SHP77 (cell line): ENCODE data around the gene ADAMTSL3.

Experiments used
- DNase-seq, 2 experiments: peaks; one replicate each; lab custom pipeline; 2025; lab: John Stamatoyannopoulos, UW

Gene ADAMTSL3

DNA sequence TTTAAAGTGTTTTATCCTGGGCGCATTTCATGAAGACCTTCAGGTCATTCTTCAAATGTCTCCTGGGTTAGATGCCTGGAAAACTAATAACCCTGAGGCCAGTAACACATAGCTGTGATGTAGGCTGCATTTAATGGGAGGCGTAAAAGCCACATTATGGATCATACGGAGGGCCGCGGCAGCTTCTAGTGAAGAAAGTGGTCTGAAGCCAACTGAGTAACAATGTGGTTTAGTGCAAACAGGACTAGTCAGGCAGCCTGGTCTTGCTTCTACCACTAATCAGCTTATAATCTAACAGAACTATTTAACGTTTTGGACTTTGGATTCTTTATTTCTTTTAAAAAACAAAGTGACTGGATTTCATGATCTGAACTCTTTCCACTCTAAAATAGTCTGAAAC is 54.4 kb downstream of the ADAMTSL3 start:
- DNase-seq = no peak

DNA sequence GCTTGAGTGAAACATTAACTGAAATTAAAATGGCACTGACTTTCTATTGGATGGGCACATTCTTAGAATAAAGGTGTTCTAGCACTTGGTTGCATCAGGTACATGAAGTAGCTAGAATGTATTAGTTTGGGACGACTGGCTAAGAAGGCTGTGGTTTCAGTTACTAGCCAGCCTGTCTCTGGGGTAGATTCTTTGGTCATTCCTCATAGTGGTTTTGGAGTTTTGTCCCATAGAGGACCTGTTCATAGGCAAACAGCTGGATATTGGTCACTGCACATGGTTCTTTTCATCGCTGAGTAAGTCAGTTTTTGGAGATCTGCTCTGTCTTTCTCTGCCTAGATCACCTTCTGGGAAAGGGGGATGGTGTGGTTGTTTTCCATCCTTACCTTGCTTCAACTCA is 55.3 kb downstream of the ADAMTSL3 start:
- DNase-seq = no peak

DNA sequence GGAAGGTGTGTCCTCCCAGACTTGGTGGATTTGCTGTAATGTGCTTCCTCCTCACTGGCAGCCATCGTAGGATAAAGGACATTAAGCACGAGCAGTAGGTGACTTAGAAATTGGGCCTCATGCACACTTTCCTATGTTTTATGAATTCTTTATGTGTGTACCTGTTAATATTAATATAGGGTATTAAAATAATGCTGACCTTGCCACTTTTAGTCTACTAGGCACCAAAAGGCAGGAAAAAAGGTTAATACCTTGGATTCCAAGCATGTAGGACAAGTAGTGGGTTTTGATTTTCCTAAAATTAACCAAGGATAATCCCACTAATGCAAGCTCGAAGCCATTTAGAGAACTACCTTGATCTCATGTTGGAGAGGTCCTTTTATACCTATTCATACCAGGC is 55.9 kb downstream of the ADAMTSL3 start:
- no peak for DNase-seq

DNA sequence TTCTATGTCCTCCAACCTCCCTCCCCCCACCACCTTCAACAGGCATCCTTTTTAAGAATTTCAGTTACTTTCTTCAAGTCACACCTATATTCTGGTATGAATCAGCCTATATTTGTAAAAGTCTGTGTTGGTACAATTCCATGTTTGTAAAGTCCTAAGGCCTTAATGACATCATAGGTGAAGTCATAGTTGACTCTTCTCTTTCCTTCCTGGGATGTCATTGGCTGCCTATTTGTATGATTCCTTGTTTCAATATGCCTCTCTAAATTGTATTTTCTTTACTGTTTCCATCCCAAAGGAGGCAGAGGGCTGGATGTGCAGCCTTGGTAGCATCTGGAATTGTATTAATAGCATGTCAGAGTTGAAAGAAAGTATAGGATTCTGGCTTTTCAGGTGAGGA is 56.5 kb downstream of the ADAMTSL3 start:
- no peak for DNase-seq

DNA sequence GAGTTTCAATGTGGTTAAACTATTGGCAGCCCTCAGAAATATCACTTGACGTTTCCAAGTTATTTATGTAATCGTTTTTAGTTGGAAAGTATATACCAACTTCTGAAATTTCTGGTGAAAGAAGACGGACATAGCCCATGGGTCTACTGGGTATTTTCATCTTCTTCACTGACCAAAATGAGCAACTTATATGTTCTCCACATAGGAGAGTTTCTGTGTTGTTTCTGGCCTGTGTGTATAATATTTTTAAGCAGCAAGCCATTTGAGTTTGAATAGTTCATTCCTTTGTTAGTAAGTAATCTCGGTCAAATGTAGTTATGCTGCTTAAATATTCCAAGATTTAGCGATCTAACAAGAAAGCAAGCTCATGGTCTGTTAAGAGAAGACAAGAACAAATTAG is 57.3 kb downstream of the ADAMTSL3 start:
- DNase-seq = no peak

DNA sequence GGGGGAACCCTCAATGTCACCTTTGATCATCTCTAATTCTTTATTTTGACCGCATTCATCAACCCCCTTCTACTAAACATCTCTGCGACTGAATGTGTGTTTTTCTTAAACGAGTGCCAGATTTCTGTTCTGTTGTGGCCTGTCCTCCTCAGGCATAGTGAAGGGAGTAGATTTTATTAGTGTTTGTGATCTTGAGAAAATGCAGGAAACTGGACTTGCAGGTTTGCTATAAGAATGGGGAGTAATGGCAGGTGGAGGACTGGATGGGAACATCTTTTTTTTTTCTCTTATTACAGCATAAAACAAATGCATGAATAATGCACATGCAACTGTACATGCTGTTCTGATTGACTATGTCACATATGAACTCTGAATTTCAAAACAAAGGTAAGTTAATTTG is 59.3 kb downstream of the ADAMTSL3 start:
- DNase-seq = no peak

DNA sequence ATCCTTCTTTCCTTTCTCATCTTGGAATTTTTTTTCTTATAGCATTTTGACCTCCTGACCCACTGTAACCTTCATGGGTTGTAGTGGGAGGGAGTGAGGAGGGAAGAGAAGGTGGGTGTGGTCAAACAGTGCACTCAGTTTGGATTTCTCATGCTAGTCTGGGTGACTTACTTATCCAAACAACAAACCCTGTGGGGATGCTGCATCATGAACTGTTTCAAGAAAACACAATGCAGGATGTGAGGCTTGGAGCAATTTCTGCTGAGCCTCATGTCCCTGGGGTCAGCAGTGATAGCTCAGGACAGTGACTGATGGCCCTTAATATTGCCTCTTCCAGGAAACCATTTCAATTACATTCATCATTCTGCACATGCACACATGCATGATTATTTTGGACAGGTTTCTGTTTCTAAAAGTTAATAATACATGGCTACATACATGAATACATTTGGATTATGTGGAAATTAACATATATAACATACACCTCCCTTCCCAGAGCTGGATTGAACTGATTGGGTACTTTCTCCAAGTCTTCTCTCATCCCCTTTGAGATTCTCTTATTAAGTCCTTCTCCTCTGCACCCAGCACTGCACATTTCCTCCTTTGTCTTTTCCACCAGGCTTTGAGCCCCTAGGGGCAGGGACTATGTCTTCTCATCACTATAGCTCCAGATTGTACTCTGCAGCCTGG is 61.2 kb downstream of the ADAMTSL3 start:
- no peak for DNase-seq

DNA sequence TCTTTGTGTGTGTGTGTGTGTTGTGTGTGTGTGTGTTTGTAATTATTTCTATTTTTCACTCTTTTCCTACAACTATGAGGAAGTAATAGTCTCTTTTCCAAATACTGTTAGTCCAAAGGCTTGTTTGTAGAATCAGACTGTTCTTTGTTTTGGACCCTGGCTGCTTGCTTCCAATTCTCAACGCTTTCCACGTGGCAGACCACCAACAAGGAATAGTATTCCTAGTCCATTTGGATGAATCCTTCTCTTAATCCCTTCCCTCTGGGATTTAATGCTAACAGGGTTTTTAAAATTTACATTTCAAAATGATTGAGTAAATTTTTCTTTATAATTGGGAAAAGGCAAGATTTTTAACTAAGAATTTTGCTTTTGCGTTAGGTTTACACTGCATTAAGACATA is 62.7 kb downstream of the ADAMTSL3 start:
- no peak for DNase-seq

DNA sequence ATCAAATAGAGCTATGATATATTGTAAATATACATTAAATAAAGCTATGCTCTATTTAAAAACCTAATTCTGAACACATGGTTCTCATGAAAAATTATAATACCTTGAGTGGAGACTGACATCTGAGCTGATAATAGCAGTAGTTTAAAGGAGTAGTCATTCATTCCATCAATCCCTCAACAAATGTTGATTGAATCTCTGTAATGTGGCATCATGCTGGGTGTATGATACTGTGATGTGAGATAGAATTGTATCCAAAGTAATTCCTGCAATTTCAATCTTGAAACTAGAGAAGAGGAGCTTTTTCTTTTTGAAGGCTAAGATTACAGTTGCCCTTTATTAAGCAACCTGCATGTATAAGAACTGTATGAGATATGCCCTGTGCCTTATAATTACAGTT is 63.1 kb downstream of the ADAMTSL3 start:
- DNase-seq = no peak

DNA sequence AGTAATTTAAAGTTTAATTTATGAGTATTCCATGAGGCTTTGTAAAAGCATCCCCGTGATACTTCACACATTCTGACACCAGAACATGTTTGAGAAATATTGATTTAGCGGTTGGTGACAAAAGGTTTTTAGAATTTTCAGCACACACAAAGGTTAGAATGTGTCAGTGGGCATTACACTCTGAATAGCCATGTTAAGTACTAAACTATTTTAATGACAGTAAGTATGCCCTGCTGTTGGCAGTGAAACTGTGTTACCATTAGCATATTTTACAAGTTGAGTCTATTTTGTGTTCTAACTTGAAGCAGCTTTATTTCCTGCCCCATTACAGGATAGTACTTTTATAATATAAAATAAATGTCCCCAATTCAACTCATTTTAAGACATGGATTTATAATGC is 66.5 kb downstream of the ADAMTSL3 start:
- no peak for DNase-seq

DNA sequence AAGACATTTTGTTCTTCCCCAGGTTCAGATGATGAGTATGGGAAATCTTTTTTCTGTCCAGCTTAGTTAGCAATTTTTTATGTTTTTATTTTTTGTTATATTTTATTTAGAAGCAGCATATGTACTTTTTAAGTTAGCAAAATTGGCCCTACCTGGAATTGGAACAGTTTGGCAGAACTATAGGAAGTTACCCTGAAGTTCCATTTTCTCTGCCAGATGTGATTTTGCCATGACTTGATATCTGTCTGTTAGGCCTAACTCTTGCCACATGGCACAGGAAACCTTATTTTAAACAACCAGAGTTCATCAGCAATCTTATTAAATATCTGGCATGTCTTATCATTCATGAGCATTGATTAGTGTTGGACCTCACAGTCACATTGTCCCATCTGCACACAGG is 67.1 kb downstream of the ADAMTSL3 start:
- DNase-seq = no peak

DNA sequence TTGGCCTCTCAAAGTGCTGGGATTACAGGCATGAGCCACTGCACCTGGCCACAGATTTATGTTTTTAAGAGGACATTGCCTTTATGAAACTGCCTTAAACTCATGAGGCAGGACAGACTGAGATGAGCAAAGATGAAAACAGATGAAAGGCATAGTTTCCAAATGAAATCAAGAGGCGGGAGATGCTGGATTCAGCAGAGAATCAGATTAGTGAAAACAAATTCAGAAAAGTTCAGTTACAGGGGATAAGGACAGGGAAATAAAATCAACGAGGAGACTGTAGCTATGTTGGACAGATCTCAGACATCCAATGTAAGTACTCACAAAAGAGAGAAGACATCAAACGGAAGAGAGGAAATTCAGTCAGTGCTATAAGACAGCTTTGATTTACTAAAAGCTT is 68.1 kb downstream of the ADAMTSL3 start:
- DNase-seq = no peak

DNA sequence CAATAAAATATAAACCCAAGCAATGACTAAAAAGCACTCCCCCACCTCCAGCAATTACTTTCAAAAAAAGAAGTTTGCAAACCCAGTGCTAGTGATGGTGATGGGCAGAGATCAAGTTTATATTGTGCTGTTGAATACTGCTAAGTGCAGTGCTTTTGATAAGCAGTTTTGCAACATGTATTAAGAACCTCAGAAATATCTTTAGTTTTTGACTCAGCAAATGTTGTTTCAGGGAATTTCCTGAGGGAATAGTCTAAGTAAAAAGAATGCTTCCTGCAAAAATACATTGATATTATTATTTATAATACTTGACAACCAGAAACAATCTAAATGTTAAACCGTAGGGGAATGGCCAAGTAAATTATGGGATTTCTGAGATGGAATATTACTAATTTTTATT is 69.3 kb downstream of the ADAMTSL3 start:
- DNase-seq = no peak

DNA sequence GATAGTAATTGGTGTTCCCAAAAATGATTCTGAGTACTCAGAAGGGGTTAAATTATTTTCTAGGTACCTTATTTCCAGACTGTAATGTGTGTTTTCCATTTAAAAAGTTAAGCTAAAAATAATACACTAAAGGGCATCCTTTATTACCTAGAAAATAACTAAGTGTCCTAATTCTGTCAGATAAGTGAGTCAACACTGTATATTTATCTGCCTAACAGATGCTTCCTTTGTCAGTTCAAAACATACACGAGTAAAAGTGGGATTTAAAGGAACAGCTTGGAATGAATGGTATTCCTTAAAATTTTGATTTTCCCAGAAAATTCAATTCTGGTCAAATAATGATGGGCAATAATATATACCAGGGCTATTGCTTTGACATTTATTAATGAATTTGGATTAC is 78.3 kb downstream of the ADAMTSL3 start:
- no peak for DNase-seq

DNA sequence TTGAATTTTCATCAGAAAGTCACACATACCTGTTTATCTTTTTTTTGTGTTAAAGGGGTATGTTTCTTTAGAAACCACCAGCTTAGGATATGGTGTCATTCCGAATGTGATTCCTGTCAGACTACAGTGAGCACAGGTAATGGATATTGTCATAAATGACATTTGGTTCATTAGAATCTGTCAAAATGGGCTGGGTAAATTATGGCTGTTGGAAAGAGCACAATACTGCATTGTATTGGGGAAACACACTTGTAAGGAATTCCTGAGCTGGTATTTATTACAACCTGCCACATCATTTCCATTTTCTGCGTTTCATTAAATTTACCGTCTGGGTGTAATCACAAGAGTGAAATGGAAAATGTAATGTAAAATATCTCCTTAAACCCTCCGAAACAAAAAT is 78.8 kb downstream of the ADAMTSL3 start:
- no peak for DNase-seq

DNA sequence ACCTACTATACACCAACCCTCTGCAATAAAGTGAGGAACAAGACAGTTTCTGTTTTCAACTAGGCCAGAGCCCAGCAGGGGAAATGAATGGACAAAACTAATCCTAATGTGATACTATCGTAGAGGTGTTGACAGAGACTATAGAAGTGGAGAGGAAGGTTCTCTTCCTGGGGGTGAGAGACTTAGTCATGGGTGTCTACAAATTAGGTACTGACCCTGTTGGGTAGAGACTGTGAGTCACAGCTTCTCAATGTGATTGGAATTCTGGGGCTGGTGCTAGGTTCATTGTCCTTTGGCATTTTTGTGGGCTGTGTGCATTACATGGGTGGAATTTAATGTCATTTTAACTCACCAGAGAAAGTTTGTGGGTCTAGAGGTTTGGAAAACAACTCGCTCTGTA is 79.3 kb downstream of the ADAMTSL3 start:
- DNase-seq = no peak

DNA sequence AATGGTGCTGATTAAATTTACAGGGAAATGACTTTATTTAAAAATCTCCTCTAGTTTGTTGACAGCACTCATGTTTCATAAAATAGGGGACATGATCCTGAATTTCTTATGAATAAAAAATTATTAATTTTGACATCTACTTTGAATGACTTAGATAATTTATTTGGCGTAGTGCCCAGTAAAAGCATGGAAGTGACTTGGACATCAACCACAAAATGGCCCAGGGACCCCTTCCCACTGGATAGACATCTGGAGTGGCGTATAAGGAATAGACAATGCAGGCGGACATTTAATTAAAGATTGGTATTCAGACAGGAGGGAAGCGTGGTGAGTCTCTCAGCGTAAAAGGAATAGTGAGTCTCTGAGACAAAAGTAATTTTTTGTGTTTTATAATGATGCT is 79.8 kb downstream of the ADAMTSL3 start:
- DNase-seq = no peak

DNA sequence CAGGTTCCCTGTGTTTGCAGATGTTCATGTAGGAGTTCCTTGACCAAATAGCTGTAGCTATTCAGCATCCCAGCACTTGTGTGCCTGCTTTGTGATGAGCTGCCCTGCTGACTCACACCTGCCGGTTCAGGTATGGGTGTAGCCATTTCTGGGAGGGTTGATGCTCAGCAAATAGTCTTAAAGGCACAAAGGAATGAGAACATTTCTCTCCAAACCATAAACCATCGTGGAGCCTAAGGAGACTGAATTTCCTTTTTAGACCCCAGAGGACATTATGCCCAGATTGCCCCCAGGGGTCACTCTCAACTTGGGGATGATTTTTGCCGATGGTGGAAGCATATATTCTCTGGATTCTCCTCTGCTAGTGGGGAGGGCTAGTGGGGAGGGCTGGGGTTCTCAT is 80.6 kb downstream of the ADAMTSL3 start:
- DNase-seq = no peak

DNA sequence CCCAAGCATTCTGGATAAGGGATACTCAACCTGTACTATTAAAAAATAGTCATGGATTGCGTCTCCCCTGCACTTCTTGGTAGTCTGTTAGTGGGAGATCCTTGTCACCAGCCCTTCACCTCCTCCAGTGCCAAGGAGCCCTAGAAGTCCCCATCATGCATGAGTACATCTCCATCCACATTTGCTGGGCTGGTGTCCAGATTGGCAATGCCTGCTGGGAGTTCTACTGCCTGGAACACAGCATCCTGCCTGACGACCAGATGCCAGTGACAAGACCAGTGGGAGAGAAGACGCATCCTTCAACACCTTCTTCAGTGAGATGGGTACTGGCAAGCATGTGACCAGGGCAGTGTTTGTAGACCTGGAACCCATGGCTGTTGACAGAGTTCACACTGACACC is 85.7 kb downstream of the ADAMTSL3 start:
- DNase-seq = no peak

DNA sequence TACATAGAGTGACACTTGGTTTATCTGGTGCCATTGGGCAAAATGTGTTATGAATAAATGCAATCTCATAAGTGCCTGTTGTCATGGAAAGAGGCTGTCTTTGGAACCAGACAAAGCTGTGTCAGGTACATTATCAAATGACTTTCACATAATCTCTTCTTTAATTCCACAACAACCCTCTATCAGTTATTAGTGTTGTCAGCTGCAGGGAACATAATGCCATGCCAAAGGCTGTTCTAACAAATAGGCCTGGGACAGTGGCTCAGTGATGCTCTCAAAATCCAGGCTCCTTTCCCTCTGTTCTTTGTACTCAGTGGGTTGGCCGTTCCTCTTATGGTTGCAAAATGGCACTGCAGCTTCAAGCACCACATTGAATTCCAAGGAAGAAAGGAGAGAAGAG is 91.8 kb downstream of the ADAMTSL3 start:
- no peak for DNase-seq

DNA sequence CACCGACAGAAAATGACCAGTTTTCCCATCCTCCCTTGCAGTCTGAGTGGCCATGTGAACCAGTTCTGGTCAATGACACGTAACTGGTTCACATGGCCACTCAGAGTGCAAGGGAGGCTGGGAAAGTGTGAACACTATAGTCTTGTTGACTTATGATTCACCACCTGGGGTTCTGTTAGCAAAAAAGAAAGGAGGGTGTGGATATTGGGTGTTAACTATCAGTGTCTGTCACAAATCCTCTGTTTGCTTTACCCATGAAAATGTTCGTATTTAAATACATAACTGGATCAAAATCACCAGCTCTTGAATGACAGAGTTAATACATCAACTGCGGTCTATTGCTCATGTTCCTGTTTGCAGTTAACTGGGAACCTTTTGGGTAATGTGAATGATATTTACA is 92.3 kb downstream of the ADAMTSL3 start:
- DNase-seq = no peak

DNA sequence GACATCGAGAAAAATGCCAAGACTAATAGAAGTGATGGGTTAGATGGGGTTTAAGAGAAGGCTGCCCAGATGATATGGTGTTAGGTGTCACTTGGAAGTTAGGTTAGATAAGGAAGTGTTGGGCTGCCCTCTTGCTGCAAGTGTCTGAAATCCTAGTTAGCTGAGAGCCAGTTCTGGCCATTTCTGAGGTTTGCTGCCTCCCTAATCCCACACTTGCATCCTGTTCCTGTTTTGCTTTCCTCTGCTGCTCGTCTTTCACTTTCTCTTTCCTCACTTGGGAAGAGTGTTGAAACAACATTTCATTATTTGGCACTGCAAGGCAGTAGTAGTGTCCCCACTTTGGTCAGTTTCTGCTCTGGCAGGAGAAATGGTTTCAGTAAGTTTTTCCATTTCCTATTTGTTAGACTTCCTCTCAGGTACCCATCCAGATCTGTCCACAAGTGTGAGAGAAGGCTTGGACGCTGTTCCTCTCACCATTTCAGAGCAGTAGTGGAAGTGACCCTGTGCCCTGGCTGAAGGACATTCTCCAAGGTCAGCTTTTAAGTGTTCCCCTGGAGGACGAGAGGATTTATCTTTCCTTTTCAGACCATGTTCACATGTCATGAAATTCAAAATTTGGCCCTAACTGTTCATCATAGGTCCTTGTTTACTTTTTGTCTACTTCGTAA is 93.3 kb downstream of the ADAMTSL3 start:
- DNase-seq = no peak

DNA sequence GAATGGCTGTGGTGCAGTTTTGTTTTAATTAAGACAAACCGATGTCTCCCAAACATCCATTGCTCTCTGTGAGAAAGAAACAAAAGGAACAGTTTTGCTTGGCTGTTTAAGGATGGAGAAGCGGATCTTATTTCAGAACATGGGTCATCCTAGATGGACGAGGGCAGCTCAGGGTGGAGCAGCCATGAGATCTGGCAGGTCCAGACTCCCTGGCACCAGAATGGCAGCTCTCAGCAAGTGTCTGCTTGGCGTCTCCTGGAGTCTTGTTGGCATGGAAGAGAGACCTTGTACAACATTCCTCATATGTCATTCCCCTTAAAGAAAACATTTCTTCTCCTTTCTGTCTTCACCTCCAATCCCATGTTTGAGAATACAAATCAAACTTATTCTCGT is 93.8 kb downstream of the ADAMTSL3 start:
- no peak for DNase-seq

DNA sequence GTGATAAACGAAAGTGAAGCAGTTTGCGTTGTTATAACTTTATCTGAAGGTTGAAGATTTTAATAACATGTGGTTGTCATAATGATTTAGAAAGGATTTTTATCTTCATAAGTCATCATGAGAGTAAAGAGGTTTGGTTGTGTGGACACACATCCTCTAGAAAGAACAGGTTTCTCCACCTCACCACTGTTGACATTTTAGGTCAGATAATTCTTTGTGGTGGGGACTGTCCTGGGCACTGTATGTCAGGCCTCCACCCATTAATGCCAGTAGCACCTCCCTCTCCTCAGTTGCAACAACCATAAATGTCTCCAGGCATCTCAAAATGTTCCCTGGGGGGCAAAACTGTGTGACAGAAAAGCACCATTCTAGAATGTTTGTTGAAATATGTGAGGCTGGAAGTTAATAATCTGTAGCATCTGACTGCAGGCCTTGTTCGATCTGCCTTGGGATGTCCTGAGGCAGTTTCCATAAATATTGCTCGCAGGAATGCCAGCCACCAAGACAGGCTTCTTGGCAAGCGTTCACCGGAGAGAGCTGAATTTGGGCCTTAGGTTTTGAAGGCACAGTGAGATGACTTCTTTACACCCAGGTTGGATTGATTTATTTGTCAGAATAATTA is 100.1 kb downstream of the ADAMTSL3 start:
- DNase-seq = no peak
